ENCODE measurements around the gene CNDP1. TPM values are rescaled to one million over a fixed set of nuclear protein-coding genes. Genes with fewer than 3 reads are reported as not detected.

CNDP1 gene
- total RNA-seq, 4 donors from 2014 or later: 0.08 to 2.4 TPM; not detected in 2

DNA sequence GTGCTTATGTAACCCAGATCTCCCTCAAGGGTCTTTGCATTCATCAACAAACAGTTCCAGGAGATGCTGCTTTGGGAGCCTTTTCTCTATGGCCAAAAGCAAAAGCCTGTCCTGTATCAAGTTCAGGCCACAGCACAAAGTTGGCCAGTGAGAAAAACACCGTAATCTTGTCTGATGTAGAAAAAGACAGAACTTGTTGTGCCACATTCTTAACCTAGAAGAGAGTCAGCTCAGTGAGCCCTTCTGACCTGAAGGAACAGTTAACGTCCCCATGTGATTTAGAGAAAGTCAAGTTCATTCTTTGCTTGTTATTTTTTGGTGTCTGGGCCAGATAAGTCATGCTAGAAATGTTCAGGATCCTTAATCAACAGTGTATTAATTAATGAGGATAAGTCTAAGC lies 7.8 kb upstream of the CNDP1 start:
- TF ChIP-seq POLR2A (IDR thresholded peaks at IDR 0.05) (no peak), CTCF (IDR thresholded peaks at IDR 0.05) (no peak)
- no peak overlapping the region for H3K4me3 ChIP-seq (ENCODE audit: low read depth, poor library complexity, severe bottlenecking)
- DNase-seq (ENCODE audit: low spot score in 2 of 2): no peak
- intact Hi-C loops (cut with DNase I; ENCODE audit: low total_unique reads): no loop called here
- 60 to 62% methylated on average over 2 of the region's 2 CpGs for WGBS, 2 donors

DNA sequence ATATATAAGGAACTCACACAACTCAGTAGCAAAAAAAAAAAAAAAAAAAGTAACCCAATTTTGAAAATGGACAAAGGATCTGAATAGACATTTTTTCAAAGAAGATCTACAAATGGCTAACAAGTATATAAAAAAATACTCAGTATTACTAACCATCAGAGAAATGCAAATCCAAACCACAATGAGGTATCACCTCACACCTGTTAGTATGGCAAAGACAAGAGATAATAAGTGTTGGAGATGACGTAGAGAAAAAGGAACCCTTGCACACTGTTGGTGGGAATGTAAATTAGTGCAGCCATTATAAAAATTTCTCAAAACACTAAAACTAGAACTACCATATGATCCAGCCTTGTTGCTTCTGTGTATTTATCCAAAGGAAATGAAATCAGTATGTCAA lies 5.8 kb upstream of the CNDP1 start:
- WGBS, 2 donors: 55 to 86% methylated on average over 1 of the region's 1 CpG
- no peak for DNase-seq (ENCODE audit: low spot score in 2 of 2)
- intact Hi-C loops (cut with DNase I; ENCODE audit: low total_unique reads): no loop called here
- no peak overlapping the region for H3K4me3 ChIP-seq (ENCODE audit: low read depth, poor library complexity, severe bottlenecking)
- no peak for TF ChIP-seq POLR2A (IDR thresholded peaks at IDR 0.05)
- no peak for TF ChIP-seq CTCF (IDR thresholded peaks at IDR 0.05)

DNA sequence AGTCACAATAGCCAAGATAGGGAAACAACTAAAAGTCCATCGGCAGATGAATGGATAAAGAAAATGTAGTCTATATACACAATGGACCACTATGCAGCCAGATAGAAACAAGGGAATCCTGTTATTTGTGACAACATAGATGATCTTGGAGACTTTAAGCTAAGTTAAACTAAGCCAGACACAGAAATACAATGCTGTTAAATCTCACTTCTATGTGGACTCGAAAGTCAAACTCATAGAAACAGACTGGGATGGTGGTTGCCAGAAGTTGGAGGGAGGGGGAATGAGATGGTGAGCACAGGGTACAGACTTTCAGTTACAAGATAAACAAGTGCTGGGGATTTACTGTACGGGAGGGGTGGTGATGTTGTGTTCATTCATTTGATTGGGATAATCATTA lies 5.4 kb upstream of the CNDP1 start:
- TF ChIP-seq CTCF (IDR thresholded peaks at IDR 0.05) (no peak), POLR2A (IDR thresholded peaks at IDR 0.05) (no peak)
- H3K4me3 ChIP-seq (ENCODE audit: low read depth, poor library complexity, severe bottlenecking): no peak overlapping the region
- WGBS, 2 donors: 79 to 82% methylated on average over 3 of the region's 3 CpGs
- intact Hi-C loops (cut with DNase I; ENCODE audit: low total_unique reads): no loop called here
- DNase-seq (ENCODE audit: low spot score in 2 of 2): no peak

DNA sequence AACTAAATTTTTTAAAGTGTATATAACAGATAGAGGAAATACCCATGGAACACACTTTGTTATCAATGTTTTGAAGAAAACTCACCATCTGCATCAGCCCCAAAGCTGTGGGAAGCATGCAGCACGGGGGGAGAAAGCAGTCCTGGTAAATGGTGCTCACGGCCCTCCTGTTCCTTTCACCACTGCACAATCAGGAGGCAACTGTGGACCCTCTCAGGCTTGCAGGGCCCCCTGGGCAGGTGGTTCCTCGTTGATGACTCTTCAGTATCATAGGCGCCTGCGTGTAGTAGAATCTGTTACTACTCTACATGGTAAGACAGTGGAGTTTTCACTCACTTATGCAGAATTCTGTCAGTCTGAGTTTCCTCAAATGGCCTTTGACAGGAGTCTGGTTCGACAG lies 4.9 kb upstream of the CNDP1 start:
- peak in 1 of 2 donors; percentile 4 for DNase-seq (ENCODE audit: low spot score in 2 of 2)
- TF ChIP-seq POLR2A (IDR thresholded peaks at IDR 0.05) (no peak), CTCF (IDR thresholded peaks at IDR 0.05) (no peak)
- WGBS, 2 donors: 81 to 83% methylated on average over 6 of the region's 6 CpGs
- intact Hi-C loops (cut with DNase I; ENCODE audit: low total_unique reads): no loop called here
- no peak overlapping the region for H3K4me3 ChIP-seq (ENCODE audit: low read depth, poor library complexity, severe bottlenecking)

DNA sequence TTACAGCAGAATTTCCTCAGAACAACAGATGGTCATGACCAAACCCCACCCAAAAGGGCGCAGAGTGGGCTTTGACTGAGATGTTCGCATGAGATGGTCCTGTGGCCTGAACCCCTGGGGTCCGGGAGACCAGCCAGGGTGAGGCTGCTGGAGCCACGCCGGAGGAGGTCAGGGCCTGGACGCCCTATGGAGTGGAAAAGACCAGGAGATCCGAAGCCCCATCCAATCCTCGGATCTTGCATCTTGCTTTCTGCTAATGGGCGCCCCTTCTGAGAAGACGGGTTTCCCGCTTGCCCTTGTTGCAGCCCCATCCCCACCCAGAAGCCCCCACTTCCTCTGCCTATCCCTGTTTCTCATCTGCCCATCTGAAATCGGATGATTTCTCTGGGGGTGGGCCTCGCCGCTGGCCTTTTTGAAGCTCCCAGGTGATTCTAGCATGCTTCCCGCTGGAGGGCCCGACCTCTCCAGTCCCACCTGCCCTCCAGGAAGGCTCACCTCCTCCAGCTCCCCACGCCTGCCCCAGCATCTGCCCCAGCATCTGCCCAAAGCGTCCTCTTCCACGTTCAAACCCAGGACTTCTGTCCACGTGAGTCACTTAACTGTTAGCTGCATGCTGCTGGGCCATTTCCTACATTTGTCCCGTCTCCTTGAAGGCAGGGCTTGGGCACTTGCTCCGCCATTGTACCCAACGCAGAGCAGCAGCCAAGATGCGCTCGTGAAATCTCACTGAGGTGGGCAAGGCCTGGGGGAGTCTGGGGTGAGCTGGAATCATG lies 4.3 kb upstream of the CNDP1 start:
- intact Hi-C loops (cut with DNase I; ENCODE audit: low total_unique reads): no loop called here
- TF ChIP-seq POLR2A (IDR thresholded peaks at IDR 0.05) (no peak), CTCF (IDR thresholded peaks at IDR 0.05) (no peak)
- WGBS, 2 donors: 93 to 94% methylated on average over 21 to 23 of the region's 25 CpGs
- peak in 1 of 2 donors; percentile 79 for DNase-seq (ENCODE audit: low spot score in 2 of 2)
- no peak overlapping the region for H3K4me3 ChIP-seq (ENCODE audit: low read depth, poor library complexity, severe bottlenecking)

DNA sequence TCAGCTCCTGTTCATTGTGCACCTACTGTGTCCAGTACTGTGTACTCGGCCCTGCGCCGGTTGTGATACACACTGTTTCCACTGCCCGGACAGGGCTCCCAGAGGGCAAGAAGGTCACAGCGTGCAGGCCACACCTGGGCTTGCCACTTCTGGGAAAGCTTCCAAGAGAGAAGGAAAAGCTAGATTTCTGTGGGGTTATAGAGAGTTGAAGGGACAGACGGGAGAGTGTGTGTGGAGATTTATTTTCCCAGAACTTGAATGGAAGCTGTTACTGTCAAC lies 3.8 kb upstream of the CNDP1 start:
- TF ChIP-seq POLR2A (IDR thresholded peaks at IDR 0.05): no peak
- TF ChIP-seq CTCF (IDR thresholded peaks at IDR 0.05): no peak
- no peak for DNase-seq (ENCODE audit: low spot score in 2 of 2)
- H3K4me3 ChIP-seq (ENCODE audit: low read depth, poor library complexity, severe bottlenecking): no peak overlapping the region
- 81 to 83% methylated on average over 6 of the region's 6 CpGs for WGBS, 2 donors
- intact Hi-C loops (cut with DNase I; ENCODE audit: low total_unique reads): no loop called here

All from lower leg skin (tissue), 4 donors.